ENCODE measurements around the gene FOXK1. TPM values are rescaled to one million over a fixed set of nuclear protein-coding genes. Genes with fewer than 3 reads are reported as not detected.
"Not testable (repeated sequence)": the region's sequence is repeated elsewhere in the genome, so short reads cannot be mapped to it uniquely, and the experiment has no call there.

FOXK1 gene
- total RNA-seq, 1 experiment from 2014 or later: 19.8 TPM

DNA sequence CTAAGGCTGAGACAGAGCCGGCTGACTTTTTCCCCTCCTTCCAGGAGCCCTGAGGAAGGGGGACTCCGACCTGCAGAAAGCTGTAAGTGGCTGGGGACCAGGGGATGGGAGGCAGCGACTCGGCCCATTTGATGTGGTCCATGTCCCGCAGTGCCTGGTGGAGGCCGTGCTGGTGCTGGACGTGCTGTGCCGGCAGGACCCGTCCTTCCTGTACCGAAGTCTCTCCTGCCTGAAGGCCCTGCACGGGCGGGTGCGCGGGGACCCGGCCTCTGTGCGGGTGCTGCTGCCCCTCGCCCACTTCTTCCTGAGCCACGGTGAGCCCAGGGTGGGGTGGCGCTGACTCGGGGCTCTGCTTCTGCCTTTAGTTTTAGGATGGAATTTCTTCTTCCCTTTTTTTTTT lies 103.3 kb downstream of the FOXK1 start:
- DNase-seq (ENCODE audit: low read depth): no peak
- in situ Hi-C loops (cut with HindIII; ENCODE audit: low pct_unique_long_range_greater_than_20kb, low sequenced_read_pairs): no loop called here

GRCh38 chr7:4786015-4786414 lies 103.9 kb downstream of the FOXK1 start:
- in situ Hi-C loops (cut with HindIII; ENCODE audit: low pct_unique_long_range_greater_than_20kb, low sequenced_read_pairs): no loop called here

DNA sequence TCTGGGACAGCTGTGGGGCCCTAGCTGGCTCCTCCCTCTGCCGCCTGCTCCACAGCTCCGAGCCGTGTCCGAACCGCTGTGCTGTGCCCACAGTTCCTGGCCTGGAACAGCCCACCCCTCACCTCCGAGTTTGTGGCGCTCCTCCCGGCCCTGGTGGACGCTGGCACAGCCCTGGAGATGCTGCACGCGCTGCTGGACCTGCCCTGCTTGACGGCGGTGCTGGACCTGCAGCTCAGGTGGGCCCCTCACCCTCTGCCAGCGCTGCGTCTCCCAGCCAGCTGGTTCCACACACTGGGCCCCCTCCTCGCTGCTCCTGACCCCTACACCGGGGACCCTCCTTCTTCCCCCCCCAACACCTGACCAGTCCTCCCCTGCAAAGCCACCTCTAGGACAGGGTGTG lies 105.4 kb downstream of the FOXK1 start:
- DNase-seq (ENCODE audit: low read depth): no peak
- in situ Hi-C loops (cut with HindIII; ENCODE audit: low pct_unique_long_range_greater_than_20kb, low sequenced_read_pairs): no loop called here

More at GRCh38 chr7:4786015-4786414, 103.9 kb downstream of the FOXK1 start:
- DNase-seq (ENCODE audit: low read depth): no peak

DNA sequence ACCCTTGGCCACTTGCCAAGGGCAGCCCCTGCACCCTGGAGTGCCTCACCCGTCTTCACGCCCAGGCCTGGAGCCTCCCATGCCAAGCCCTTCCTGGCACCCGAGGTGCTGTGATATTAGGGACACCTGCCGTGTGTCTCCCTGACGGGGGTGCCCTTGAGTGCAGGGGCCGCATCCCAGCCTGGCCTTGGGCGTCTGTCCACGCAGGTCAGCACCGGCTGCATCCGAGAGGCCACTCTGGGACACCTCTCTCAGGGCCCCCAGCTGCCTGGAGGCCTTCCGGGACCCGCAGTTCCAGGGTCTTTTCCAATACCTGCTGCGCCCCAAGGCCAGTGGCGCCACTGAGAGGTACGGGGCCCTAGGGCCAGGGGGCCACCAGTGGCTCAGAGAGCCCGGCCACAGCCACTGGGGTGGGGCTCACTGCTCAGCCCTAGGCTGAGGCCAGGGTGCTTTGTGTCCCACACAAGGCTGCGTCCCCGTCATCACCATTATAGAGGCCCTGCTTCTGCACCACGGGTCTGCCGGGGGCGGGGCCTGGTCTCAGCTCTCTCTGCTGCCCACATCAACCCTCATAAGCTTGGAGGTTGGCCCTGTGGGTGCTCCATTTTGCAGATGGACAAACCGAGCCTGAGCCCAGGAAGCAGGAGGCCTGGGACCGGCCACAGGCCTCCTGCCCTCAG lies 106.0 kb downstream of the FOXK1 start:
- DNase-seq (ENCODE audit: low read depth): no peak
- in situ Hi-C loops (cut with HindIII; ENCODE audit: low pct_unique_long_range_greater_than_20kb, low sequenced_read_pairs): no loop called here

- DNase-seq (ENCODE audit: low read depth): no peak
- in situ Hi-C loops (cut with HindIII; ENCODE audit: low pct_unique_long_range_greater_than_20kb, low sequenced_read_pairs): no loop called here
Observed at GRCh38 chr7:4788627-4789189, 106.6 kb downstream of the FOXK1 start.

GRCh38 chr7:4789194-4790077 lies 107.3 kb downstream of the FOXK1 start:
- in situ Hi-C loops (cut with HindIII; ENCODE audit: low pct_unique_long_range_greater_than_20kb, low sequenced_read_pairs): no loop called here
- no peak for DNase-seq (ENCODE audit: low read depth)

DNA sequence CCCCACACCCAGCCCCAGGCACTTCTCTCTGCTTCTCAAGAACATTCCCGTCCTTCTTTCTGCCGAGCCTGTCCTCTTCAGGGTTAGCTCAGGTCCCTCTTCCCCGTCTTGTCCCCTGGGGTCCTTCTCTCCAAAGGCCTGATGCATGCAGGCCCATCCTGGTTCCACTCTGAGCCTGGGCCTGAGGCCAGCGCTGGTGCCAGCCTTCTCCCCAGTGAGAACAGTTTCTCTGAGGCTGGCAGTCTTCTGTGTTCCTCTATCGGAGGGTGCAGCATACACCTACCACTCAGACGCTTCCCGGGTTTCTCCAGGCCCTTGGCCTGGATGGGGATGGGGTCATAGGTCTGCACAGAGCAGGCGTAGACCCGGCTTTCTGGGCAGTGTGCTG lies 108.0 kb downstream of the FOXK1 start:
- in situ Hi-C loops (cut with HindIII; ENCODE audit: low pct_unique_long_range_greater_than_20kb, low sequenced_read_pairs): no loop called here
- DNase-seq (ENCODE audit: low read depth): no peak

DNA sequence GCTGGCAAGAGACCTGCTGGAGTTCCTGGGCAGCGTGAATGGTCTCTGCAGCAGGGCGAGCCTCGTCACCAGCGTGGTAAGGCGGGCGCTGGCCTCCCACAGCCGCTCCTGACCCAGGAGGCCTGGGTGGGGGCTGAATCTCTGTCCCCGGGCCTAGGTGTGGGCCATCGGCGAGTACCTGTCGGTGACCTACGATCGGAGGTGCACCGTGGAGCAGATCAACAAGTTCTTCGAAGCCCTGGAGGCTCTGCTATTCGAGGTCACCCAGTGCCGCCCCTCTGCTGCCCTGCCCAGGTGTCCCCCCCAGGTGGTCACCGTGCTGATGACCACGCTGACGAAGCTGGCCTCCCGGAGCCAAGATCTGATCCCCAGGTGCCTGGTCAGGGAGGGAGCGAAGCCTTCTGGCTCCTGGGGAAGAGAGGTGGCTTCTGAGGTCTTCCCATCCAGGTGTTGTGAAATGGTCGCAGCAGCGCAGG lies 108.5 kb downstream of the FOXK1 start:
- no peak for DNase-seq (ENCODE audit: low read depth)
- in situ Hi-C loops (cut with HindIII; ENCODE audit: low pct_unique_long_range_greater_than_20kb, low sequenced_read_pairs): no loop called here

- in situ Hi-C loops (cut with HindIII; ENCODE audit: low pct_unique_long_range_greater_than_20kb, low sequenced_read_pairs): no loop called here
- DNase-seq (ENCODE audit: low read depth): no peak
Observed at GRCh38 chr7:4791101-4791737, 109.1 kb downstream of the FOXK1 start.

DNA sequence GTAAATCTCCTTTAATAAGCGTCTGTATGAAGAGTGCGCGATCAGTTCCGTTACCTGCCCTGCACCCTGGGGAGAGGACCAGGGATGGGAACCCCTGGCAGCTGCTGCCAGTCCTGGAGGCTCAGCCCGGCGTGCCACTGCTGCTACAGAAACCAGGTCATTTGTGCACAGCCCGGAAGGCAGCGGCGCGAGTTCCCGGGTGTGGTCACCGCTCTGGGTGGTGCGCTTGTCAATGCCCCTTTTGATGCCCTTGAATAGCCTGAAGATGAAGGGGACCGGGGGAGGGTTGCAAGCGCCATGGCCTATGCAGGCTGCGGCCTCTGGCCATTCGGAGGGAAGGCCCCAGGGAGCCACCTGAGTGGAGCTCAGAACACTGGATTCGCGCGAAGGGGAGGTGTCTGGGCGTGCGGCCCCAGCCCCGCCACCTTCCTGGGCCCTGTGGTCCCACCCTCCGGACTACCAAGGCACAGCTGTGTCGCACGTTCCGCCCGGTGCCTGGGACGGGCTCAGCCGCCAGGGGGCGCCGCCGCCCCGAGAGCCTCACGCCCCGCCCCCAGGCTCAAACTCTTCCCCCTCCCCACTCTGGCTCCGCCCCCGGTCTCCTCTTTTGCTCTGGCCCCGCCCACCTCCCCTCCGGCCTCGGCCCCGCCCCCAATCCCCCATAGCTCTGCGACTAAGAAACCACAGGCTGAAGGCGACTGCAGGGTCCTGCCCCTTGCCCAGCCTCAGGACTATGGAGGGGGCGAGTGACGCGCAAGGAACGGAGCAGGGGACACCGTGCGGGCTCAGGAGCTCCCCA lies 109.8 kb downstream of the FOXK1 start:
- in situ Hi-C loops (cut with HindIII; ENCODE audit: low pct_unique_long_range_greater_than_20kb, low sequenced_read_pairs): no loop called here
- DNase-seq (ENCODE audit: low read depth): no peak

GRCh38 chr7:4792537-4793126 lies 110.5 kb downstream of the FOXK1 start:
- no peak for DNase-seq (ENCODE audit: low read depth)
- in situ Hi-C loops (cut with HindIII; ENCODE audit: low pct_unique_long_range_greater_than_20kb, low sequenced_read_pairs): no loop called here

DNA sequence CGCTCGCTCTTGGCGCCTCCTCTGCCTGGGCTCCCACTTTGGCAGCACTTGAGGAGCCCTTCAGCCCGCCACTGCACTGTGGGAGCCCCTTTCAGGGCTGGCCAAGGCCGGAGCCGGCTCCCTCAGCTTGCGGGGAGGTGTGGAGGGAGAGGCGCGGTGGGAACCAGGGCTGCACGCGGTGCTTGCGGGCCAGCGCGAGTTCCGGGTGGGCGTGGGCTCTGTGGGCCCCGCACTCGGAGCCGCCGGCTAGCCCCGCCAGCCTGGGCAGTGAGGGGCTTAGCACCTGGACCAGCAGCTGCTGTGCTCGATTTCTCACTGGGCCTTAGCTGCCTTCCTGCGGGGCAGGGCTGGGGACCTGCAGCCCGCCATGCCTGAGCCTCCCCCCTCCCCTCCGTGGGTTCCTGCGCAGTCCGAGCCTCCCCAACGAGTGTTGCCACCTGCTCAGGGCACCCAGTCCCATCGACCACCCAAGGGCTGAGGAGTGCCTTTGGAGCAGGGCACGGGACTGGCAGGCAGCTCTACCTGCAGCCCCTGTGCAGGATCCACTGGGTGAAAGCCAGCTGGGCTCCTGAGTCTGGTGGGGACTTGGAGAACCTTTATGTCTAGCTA lies 111.4 kb downstream of the FOXK1 start:
- in situ Hi-C loops (cut with HindIII; ENCODE audit: low pct_unique_long_range_greater_than_20kb, low sequenced_read_pairs): not testable (repeated sequence)

GRCh38 chr7:4794171-4794570 lies 112.1 kb downstream of the FOXK1 start:
- in situ Hi-C loops (cut with HindIII; ENCODE audit: low pct_unique_long_range_greater_than_20kb, low sequenced_read_pairs); DNase-seq (ENCODE audit: low read depth): not testable (repeated sequence)

More for the DNA sequence above, 111.4 kb downstream of the FOXK1 start:
- not testable (repeated sequence) for DNase-seq (ENCODE audit: low read depth)

- DNase-seq (ENCODE audit: low read depth): no peak
Observed at GRCh38 chr7:4794591-4795350, 112.7 kb downstream of the FOXK1 start.

DNA sequence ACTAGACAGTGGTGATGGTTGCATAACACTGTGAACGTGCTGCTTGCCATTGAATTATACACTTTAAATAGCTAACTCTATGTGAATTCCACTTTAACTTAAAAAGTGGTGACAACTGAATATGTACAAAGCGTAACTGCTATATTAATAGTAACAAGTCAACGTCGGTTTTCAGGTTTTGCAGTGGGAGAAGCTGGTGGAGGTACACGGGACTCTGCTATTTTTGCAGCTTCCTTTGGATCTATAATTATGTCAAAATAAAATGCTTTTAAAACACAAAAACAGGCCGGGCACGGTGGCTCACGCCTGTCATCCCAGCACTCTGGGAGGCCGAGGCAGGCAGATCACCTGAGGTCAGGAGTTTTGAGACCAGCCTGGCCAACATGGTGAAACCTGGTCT lies 114.4 kb downstream of the FOXK1 start:
- in situ Hi-C loops (cut with HindIII; ENCODE audit: low pct_unique_long_range_greater_than_20kb, low sequenced_read_pairs): no loop called here

More at GRCh38 chr7:4794591-4795350, 112.7 kb downstream of the FOXK1 start:
- in situ Hi-C loops (cut with HindIII; ENCODE audit: low pct_unique_long_range_greater_than_20kb, low sequenced_read_pairs): no loop called here

GRCh38 chr7:4797858-4798705 lies 116.0 kb downstream of the FOXK1 start:
- in situ Hi-C loops (cut with HindIII; ENCODE audit: low pct_unique_long_range_greater_than_20kb, low sequenced_read_pairs): no loop called here
- peak; percentile 29 for DNase-seq (ENCODE audit: low read depth)

More for the DNA sequence above, 114.4 kb downstream of the FOXK1 start:
- DNase-seq (ENCODE audit: low read depth): no peak
